Stimulated activated CD8-positive, alpha-beta memory T cell treated with anti-CD3 and anti-CD28 coated beads, Interleukin-7, amount 100 ng/mL, for 24 hours (primary cell): ENCODE measurements around the gene PACSIN1.

Experiments used
- DNase-seq: peaks from one replicate; pipeline ENCODE4 v3.0.0-alpha.2; 2020; ENCODE audit warnings: low read depth

Gene PACSIN1

GRCh38 chr6:34527751-34528670, 62.1 kb downstream of the PACSIN1 start:
- no peak for DNase-seq

DNA sequence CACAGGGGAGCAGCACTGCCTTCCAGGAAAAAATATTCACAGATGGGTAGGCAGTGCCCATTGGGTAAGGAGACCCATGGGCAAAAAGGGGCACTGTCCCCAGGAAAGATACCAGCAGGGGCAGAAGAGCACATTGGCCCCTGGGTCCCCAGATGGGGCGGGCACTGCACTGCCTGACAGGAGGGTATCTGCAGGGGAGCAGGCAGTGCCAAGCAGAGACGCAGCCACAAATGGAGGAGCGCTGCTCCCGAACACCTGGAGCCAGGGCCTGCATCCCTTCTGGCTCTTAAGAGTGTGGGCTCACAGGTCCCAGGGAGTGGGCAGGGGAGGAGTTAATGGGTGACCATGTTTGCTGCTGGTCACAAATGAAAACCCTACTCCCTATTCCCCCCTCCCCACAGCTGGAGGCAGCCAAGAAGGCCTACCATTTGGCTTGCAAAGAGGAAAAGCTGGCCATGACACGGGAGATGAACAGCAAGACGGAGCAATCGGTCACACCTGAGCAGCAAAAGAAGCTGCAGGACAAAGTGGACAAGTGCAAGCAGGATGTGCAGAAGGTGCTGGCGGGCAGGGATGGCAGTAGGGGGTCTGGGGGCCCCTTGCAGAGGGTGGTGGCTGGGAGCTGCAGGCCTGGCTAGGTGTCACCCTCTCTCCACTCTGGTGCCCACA, 63.3 kb downstream of the PACSIN1 start:
- no peak for DNase-seq

DNA sequence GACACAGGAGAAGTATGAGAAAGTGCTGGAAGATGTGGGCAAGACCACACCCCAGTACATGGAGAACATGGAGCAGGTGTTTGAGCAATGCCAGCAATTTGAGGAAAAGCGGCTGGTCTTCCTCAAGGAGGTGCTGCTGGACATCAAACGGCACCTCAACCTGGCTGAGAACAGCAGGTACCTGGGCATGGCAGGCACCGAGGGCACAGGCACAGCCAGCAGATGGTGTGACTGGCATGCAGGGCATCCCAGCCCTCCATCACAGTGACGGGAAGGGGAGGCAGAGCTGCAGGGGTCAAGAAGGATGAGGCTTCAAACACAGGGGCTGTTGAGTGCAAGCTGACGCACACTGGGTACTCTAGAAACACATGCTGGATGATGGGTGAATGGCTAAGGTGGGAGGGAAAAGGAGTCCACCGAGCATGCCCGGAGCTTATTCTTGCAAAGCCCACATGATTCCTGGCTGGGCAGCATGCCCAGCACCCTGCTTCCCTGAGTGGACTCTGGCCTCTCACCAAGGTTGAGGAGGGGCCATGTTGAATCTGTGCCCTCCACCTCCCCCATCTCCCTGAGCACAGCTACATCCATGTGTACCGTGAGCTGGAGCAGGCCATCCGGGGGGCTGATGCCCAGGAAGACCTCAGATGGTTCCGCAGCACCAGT, 63.9 kb downstream of the PACSIN1 start:
- no peak for DNase-seq

GRCh38 chr6:34530753-34531365, 65.0 kb downstream of the PACSIN1 start:
- no peak for DNase-seq

DNA sequence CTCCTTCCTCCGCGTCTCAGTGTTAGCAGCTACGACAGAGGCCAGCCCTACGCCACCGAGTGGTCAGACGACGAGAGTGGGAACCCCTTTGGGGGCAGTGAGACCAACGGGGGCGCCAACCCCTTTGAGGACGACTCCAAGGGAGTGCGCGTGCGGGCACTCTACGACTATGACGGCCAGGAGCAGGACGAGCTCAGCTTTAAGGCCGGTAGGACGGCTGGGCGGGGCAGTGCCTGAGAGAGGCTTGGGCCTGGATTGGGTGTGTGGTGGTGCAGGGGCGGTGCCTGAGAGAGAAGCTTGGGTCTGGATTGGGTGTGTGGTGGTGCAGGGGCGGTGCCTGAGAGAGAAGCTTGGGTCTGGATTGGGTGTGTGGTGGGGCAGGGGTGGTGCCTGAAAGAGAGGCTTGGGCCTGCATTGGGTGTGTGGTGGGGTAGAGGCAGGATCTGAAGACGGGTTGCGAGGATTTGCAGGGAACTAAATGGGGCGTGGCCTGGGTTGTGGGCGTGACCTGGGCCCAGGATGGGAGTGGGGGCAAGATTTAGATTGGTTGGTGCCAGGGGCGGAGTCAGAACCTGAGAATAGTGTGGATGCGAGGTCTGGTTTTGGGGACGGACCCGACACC, 65.8 kb downstream of the PACSIN1 start:
- no peak for DNase-seq

- DNase-seq = no peak
These were observed 66.4 kb downstream of the PACSIN1 start for GRCh38 chr6:34532230-34532629.

- no peak for DNase-seq
These were observed 68.3 kb downstream of the PACSIN1 start for GRCh38 chr6:34534146-34534545.

GRCh38 chr6:34534656-34535055, 68.8 kb downstream of the PACSIN1 start:
- no peak for DNase-seq

DNA sequence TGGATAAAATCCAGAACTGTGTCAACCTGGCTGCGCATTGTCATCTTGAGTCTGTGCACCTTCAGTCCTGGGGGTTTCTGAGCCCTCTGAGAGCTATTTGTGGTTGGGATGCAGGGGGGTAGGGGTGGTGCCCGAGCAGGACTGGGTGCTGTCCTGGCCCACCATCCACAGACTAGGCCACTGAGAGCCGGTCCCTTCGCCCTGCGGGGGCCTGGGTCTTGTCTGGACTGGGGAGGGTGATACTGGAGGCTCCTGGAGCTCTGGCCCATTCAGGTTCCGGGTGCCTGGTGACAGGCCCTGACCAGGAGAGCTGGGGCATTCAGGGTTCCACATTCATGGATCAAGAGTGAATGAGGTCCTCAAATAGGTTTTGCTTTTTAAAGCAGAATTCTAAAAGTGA, 69.3 kb downstream of the PACSIN1 start:
- no peak for DNase-seq

DNA sequence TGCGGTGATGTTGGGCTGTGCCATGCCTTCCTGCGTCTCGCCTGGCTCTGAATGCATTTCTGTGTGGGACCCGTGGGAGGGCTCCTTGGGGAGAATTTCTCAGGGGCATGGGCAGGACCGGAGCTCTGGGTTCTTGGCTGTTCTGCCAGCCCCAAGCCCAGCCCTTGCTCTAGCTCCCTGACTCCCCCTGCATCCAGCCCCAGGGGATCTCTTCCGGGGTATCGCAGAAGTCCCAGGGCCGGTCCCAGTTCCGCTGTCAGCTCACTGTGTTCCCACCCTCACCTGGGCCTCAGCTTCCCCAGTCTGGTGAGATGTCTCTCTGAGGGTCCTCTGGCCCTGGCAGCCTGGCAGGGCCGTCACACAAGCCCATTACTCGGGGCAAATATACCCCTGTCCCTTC, 69.8 kb downstream of the PACSIN1 start:
- DNase-seq = no peak

DNA sequence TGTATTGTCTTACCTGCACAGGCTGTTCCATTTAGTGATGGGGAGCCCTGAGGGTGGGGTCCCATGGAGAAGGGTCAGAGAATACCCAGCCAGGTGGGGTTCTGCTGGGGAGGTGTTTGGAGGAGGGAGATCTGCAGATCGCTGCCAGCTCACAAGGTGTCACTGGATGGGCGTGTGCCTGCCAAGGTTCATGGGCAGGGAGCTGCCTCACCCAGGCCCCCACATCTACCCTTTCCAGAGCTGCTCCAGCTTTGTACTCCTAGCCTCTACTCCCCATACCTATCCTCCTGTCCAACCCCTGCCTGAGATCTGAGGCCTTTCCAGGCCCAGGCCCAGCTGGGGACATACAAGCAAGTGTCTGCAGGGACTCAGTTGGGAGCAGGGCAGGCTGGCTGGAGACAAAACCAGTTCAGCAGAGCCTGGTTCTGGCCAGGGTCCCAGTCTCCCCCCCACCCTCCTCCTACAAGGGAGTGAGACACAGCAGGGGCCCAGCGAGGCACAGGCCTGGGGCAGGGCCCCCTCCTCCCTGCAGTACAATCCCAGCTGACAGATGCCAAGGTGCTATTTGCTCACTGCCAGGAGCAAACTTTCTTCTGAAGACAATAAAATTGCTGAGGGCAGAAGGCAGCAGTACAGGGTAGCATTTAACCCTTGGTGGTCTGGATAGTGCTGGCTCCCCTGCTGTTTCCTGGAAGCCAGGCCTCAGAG, 70.5 kb downstream of the PACSIN1 start:
- no peak for DNase-seq

DNA sequence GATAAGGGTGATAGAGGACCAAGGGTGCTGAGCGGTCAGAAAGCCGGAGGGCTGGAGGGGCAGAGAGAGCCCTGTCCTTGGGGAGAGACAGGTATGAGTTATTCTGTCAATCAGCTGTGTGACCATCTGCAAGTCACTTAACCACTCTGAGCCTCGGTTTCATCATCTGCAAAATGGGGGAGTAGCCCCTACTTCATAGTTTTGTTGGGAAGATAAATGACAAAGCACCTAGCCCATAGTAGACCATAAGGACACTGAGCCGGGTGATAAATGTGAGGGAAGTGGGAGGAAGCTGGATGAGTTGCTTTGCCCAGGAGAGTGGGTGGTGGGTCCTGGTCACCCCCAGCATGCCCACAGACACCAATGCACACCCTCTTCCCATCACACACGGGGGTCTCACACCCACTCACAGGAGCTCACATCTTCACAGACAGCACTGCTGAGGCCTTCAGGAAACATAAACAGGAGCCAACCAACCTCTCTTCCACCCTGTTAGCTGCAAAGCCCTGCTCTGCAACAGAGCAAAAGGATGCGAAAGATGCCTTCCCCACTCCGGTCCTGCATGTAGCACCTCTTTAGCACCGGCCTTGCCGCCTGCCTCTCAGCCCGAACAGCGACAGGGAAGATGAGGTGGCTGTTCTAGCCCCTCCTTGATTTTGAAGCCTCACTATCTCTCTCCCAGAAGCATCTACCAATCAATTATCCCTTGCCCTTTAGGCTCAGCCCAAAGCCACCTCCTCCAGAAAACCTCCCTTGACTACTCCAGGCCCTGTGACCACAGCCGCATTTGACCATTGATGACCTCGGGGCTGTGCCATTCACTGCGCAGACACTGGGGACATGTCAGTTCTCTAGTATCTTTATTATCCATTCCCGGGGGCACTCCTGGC, 71.3 kb downstream of the PACSIN1 start:
- DNase-seq = no peak

GRCh38 chr6:34537922-34538550, 72.2 kb downstream of the PACSIN1 start:
- no peak for DNase-seq

GRCh38 chr6:34538581-34538980, 72.7 kb downstream of the PACSIN1 start:
- no peak for DNase-seq

DNA sequence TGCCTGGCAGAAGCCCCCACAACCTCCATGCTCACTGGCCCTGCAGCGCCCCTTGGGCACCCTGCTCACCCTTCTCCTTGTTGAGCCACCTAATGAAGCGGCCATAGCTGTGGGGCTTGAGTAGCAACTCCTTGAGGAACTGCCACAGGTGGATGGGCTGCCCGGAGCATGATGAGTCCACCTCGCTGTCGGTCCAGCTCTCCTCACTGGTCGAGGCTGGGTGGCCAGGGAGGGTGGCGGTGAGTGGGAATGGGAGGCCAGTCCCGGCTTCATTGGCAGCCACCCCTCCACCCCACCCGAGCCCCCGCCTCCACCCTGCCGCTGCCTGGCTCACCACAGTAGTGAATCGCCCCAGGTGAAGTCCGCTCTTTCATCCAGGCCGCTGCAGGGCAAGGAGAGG, 73.3 kb downstream of the PACSIN1 start:
- DNase-seq = no peak

- no peak for DNase-seq
These were observed 74.3 kb downstream of the PACSIN1 start for GRCh38 chr6:34540222-34540621.

DNA sequence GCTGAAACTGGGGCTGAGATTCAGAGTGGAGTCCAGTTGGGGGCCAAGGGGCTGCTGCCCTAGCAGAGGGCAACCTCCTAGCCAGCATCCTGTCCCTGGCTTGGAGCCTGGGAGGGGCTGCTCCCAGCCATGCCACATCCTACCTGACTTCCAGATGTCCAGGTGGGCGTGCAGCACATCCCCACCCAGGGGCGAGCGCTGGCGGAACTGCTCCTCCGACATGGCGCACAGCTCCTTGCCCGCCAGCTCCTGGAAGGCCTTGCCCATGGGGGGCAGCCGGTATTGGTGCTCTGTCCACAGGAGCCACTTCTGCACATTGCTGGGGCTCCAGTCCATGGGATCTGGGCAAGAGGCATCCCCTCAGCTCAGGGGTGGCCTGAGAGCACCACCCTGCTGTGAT, 75.0 kb downstream of the PACSIN1 start:
- DNase-seq = no peak

DNA sequence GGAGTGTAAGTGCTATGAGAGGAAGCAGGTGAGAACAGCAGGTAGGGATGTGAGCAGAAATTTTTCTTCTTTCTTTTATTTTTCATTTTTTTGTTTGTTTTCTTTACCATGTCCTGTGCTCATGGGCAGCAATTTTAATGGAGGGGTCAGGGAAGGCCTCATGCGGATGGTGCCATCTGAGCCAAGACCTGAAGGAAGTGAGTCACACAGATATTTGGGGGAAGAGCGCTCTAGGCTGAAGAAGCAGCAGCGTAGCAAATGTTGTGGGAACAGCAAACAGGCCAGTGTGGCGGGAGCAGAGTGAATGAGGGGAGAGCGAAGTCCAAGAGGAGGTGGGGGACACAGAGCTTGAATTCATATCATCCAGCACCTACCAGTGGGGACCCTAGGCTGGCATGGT, 77.5 kb downstream of the PACSIN1 start:
- DNase-seq = no peak

DNA sequence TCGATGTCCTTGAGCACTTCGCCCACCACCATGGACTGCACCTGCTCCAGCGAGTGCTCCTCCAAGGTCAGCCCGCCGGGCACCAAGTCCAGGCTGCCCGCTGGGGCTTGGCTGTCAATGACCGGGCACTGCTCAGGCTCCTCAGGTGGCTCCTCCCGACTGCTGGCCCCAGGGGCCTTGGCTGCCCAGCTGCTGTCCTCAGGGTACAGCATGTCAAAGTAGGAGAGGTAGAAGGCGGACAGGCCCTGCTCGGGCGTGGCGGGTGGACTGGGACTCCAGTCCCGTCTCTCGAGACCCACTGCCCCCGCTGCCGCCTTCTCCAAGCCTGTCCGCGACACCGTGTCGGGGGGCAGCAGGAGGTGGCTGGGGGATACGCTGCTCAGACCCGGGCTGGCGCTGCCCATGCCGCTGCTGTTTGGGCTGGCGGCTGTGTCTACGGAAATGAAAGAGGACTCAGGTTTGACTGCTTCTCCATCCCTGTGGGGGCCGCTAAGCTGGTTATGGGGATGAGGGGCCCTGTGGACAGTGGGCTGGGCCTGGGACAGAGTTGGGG, 78.3 kb downstream of the PACSIN1 start:
- no peak for DNase-seq
